ENCODE data around the gene ROBO1. TPM values are rescaled to one million over a fixed set of nuclear protein-coding genes. Genes with fewer than 3 reads are reported as not detected.

Gene ROBO1
- polyA plus RNA-seq, 2 donors: 4.7 to 12.0 TPM

DNA sequence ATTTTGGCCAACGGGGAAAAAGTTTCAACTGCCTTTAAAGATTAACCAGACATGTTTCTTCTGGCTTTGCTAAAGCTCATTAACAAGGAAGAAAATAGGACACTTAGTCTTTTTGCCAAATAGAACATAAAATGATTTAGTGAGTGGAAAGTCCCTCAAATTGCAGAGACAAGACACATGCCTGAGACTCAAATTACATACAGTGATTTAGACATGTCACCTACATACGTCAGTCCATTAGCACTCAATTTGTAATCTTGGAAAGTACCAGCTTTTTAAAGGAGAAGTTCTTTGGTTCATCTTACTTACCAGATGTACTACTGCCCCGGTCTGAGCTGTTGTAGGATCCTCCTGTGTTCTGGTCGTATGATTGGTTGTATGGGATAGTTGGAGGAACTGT, 1134.2 kb downstream of the ROBO1 start:
- no peaks in the 10 kb centered on the region for H3K9me3 ChIP-seq (ENCODE audit: control insufficient read depth in 2 of 2, insufficient read depth in 1 of 2, low read depth in 1 of 2, low read length in 1 of 2)
- no peak overlapping the region for H3K27ac ChIP-seq (ENCODE audit: low read depth in 2 of 2, low read length in 1 of 2)
- 41 to 51% methylated on average over 4 of the region's 4 CpGs for WGBS, 2 donors
- no peaks in the 10 kb centered on the region for H3K36me3 ChIP-seq (ENCODE audit: control insufficient read depth in 2 of 2, insufficient read depth in 2 of 2, low read length in 1 of 2)
- H3K4me1 ChIP-seq (ENCODE audit: control insufficient read depth in 2 of 2, insufficient read depth in 2 of 2, low read length in 1 of 2): no peaks in the 10 kb centered on the region
- H3K27me3 ChIP-seq (ENCODE audit: control insufficient read depth in 1 of 2, insufficient read depth in 2 of 2, low read length in 2 of 2): no peaks in the 10 kb centered on the region
- H3K4me3 ChIP-seq (ENCODE audit: low read depth in 1 of 2, low read length in 2 of 2): no peak overlapping the region

- H3K4me3 ChIP-seq (ENCODE audit: low read depth in 1 of 2, low read length in 2 of 2): no peak overlapping the region
- no peaks in the 10 kb centered on the region for H3K27me3 ChIP-seq (ENCODE audit: control insufficient read depth in 1 of 2, insufficient read depth in 2 of 2, low read length in 2 of 2)
- no peaks in the 10 kb centered on the region for H3K4me1 ChIP-seq (ENCODE audit: control insufficient read depth in 2 of 2, insufficient read depth in 2 of 2, low read length in 1 of 2)
- peak overlapping the region; percentile 45 to 52 for H3K27ac ChIP-seq (ENCODE audit: low read depth in 2 of 2, low read length in 1 of 2)
- WGBS, 2 donors: 41 to 51% methylated on average over 6 of the region's 6 CpGs
- H3K9me3 ChIP-seq (ENCODE audit: control insufficient read depth in 2 of 2, insufficient read depth in 1 of 2, low read depth in 1 of 2, low read length in 1 of 2): no peaks in the 10 kb centered on the region
- H3K36me3 ChIP-seq (ENCODE audit: control insufficient read depth in 2 of 2, insufficient read depth in 2 of 2, low read length in 1 of 2): no peaks in the 10 kb centered on the region
These were observed 1134.8 kb downstream of the ROBO1 start for GRCh38 chr3:78632925-78633553.

DNA sequence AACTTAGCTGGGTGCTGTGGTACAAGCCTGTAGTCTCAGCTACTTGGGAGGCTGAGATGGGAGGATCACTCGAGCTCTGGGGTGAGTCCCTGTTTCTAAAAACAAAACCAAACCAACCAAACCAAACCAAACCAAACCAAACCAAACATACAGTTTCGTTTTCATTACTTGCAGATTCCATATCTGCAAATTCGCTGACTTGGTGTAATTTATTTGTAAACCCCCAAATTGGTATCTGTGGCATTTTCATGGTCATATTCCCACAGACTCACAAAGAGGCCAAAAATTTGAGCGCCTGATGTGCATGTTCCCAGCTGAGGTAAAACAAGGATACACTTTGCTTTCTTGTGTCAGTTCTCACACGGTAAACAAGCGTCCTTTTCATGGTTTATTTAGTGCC, 1138.3 kb downstream of the ROBO1 start:
- no peak overlapping the region for H3K27ac ChIP-seq (ENCODE audit: low read depth in 2 of 2, low read length in 1 of 2)
- WGBS, 2 donors: 84 to 90% methylated on average over 6 of the region's 6 CpGs
- no peaks in the 10 kb centered on the region for H3K27me3 ChIP-seq (ENCODE audit: control insufficient read depth in 1 of 2, insufficient read depth in 2 of 2, low read length in 2 of 2)
- no peak overlapping the region for H3K4me3 ChIP-seq (ENCODE audit: low read depth in 1 of 2, low read length in 2 of 2)
- H3K9me3 ChIP-seq (ENCODE audit: control insufficient read depth in 2 of 2, insufficient read depth in 1 of 2, low read depth in 1 of 2, low read length in 1 of 2): peaks cover 0 to 2% of the 10 kb centered on the region in 2 donors
- no peaks in the 10 kb centered on the region for H3K4me1 ChIP-seq (ENCODE audit: control insufficient read depth in 2 of 2, insufficient read depth in 2 of 2, low read length in 1 of 2)
- H3K36me3 ChIP-seq (ENCODE audit: control insufficient read depth in 2 of 2, insufficient read depth in 2 of 2, low read length in 1 of 2): peaks cover 2 to 3% of the 10 kb centered on the region in 2 donors

DNA sequence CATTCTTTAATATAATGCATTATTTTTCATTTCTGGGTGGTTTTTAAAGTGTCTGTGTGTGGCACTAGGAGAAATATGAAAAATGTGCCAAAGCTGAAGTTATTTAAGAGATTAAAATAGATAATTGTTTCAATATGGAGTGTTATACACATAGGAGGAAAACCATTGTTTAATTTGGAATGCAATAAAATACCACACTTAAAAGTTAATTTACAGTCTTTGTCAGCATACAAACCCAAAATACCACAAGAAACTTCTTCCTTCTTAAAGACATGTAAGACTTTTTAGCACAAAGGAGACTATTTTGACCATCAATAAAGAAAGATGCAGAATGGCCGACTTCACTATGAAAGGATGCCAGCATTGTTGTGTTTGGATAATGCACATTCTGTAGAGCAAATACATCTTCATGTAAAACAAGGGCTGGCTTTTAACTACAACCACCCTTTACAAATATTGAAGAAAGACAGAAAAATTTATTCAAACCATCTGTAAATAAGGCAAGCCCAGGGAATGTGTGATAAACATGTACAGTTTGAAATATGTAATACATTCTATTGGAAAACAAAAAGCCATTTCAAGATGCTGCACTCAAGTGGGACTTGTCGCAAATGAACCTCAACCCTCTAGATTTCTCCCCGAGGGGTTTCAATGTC, 1146.6 kb downstream of the ROBO1 start:
- Histone ChIP-seq H3K9me3 (ENCODE audit: control insufficient read depth in 2 of 2, insufficient read depth in 1 of 2, low read depth in 1 of 2, low read length in 1 of 2) (no peaks in the 10 kb centered on the region), H3K36me3 (ENCODE audit: control insufficient read depth in 2 of 2, insufficient read depth in 2 of 2, low read length in 1 of 2) (peaks cover 0 to 2% of the 10 kb centered on the region in 2 donors), H3K4me3 (ENCODE audit: low read depth in 1 of 2, low read length in 2 of 2) (no peak overlapping the region), H3K27ac (ENCODE audit: low read depth in 2 of 2, low read length in 1 of 2) (no peak overlapping the region), H3K4me1 (ENCODE audit: control insufficient read depth in 2 of 2, insufficient read depth in 2 of 2, low read length in 1 of 2) (no peaks in the 10 kb centered on the region), H3K27me3 (ENCODE audit: control insufficient read depth in 1 of 2, insufficient read depth in 2 of 2, low read length in 2 of 2) (no peaks in the 10 kb centered on the region)
- 84 to 87% methylated on average over 3 of the region's 3 CpGs for WGBS, 2 donors

GRCh38 chr3:78614486-78614885, 1153.3 kb downstream of the ROBO1 start:
- Histone ChIP-seq H3K27ac (ENCODE audit: low read depth in 2 of 2, low read length in 1 of 2) (no peak overlapping the region), H3K4me1 (ENCODE audit: control insufficient read depth in 2 of 2, insufficient read depth in 2 of 2, low read length in 1 of 2) (no peaks in the 10 kb centered on the region), H3K36me3 (ENCODE audit: control insufficient read depth in 2 of 2, insufficient read depth in 2 of 2, low read length in 1 of 2) (peaks cover 0 to 2% of the 10 kb centered on the region in 2 donors), H3K4me3 (ENCODE audit: low read depth in 1 of 2, low read length in 2 of 2) (no peak overlapping the region), H3K9me3 (ENCODE audit: control insufficient read depth in 2 of 2, insufficient read depth in 1 of 2, low read depth in 1 of 2, low read length in 1 of 2) (no peaks in the 10 kb centered on the region), H3K27me3 (ENCODE audit: control insufficient read depth in 1 of 2, insufficient read depth in 2 of 2, low read length in 2 of 2) (no peaks in the 10 kb centered on the region)
- WGBS, 2 donors: 89 to 93% methylated on average over 12 of the region's 12 CpGs

- H3K27me3 ChIP-seq (ENCODE audit: control insufficient read depth in 1 of 2, insufficient read depth in 2 of 2, low read length in 2 of 2): no peaks in the 10 kb centered on the region
- H3K27ac ChIP-seq (ENCODE audit: low read depth in 2 of 2, low read length in 1 of 2): no peak overlapping the region
- H3K9me3 ChIP-seq (ENCODE audit: control insufficient read depth in 2 of 2, insufficient read depth in 1 of 2, low read depth in 1 of 2, low read length in 1 of 2): no peaks in the 10 kb centered on the region
- H3K4me3 ChIP-seq (ENCODE audit: low read depth in 1 of 2, low read length in 2 of 2): no peak overlapping the region
- no peaks in the 10 kb centered on the region for H3K4me1 ChIP-seq (ENCODE audit: control insufficient read depth in 2 of 2, insufficient read depth in 2 of 2, low read length in 1 of 2)
- H3K36me3 ChIP-seq (ENCODE audit: control insufficient read depth in 2 of 2, insufficient read depth in 2 of 2, low read length in 1 of 2): peaks cover 0 to 2% of the 10 kb centered on the region in 2 donors
- 38 to 43% methylated on average over 2 of the region's 2 CpGs for WGBS, 2 donors
These were observed 1154.3 kb downstream of the ROBO1 start for GRCh38 chr3:78613421-78613879.

DNA sequence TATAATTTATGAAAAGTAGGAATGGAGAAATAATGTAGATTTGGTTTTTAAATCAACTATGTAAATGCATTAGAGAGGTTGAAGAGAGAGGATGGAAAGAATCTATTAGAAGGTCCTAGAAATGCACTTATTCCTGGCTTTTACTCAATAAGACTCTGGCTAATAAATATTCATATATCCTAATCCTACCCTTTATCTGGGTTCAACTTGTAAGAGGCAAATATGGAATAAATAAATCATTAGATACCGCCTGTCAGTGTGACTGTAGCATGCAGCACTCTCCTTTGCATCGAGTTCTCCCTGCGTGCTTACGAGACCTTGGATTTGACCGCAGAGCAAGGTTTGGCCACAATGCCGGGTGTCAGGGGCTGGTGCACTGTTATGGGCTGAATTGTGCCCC, 1156.5 kb downstream of the ROBO1 start:
- Histone ChIP-seq H3K9me3 (ENCODE audit: control insufficient read depth in 2 of 2, insufficient read depth in 1 of 2, low read depth in 1 of 2, low read length in 1 of 2) (no peaks in the 10 kb centered on the region), H3K4me1 (ENCODE audit: control insufficient read depth in 2 of 2, insufficient read depth in 2 of 2, low read length in 1 of 2) (no peaks in the 10 kb centered on the region), H3K36me3 (ENCODE audit: control insufficient read depth in 2 of 2, insufficient read depth in 2 of 2, low read length in 1 of 2) (peaks cover 0 to 4% of the 10 kb centered on the region in 2 donors), H3K27ac (ENCODE audit: low read depth in 2 of 2, low read length in 1 of 2) (no peak overlapping the region), H3K27me3 (ENCODE audit: control insufficient read depth in 1 of 2, insufficient read depth in 2 of 2, low read length in 2 of 2) (no peaks in the 10 kb centered on the region), H3K4me3 (ENCODE audit: low read depth in 1 of 2, low read length in 2 of 2) (no peak overlapping the region)
- 95% methylated on average over 6 of the region's 6 CpGs for WGBS, 2 donors

- Histone ChIP-seq H3K4me3 (ENCODE audit: low read depth in 1 of 2, low read length in 2 of 2) (no peak overlapping the region), H3K36me3 (ENCODE audit: control insufficient read depth in 2 of 2, insufficient read depth in 2 of 2, low read length in 1 of 2) (peaks cover 0 to 4% of the 10 kb centered on the region in 2 donors), H3K9me3 (ENCODE audit: control insufficient read depth in 2 of 2, insufficient read depth in 1 of 2, low read depth in 1 of 2, low read length in 1 of 2) (no peaks in the 10 kb centered on the region), H3K27me3 (ENCODE audit: control insufficient read depth in 1 of 2, insufficient read depth in 2 of 2, low read length in 2 of 2) (no peaks in the 10 kb centered on the region), H3K4me1 (ENCODE audit: control insufficient read depth in 2 of 2, insufficient read depth in 2 of 2, low read length in 1 of 2) (no peaks in the 10 kb centered on the region), H3K27ac (ENCODE audit: low read depth in 2 of 2, low read length in 1 of 2) (no peak overlapping the region)
- 51 to 56% methylated on average over 3 of the region's 3 CpGs for WGBS, 2 donors
These were observed 1157.2 kb downstream of the ROBO1 start for GRCh38 chr3:78610462-78611125.

- Histone ChIP-seq H3K9me3 (ENCODE audit: control insufficient read depth in 2 of 2, insufficient read depth in 1 of 2, low read depth in 1 of 2, low read length in 1 of 2) (no peaks in the 10 kb centered on the region), H3K4me3 (ENCODE audit: low read depth in 1 of 2, low read length in 2 of 2) (no peak overlapping the region), H3K36me3 (ENCODE audit: control insufficient read depth in 2 of 2, insufficient read depth in 2 of 2, low read length in 1 of 2) (peaks cover 0 to 4% of the 10 kb centered on the region in 2 donors), H3K27ac (ENCODE audit: low read depth in 2 of 2, low read length in 1 of 2) (no peak overlapping the region), H3K27me3 (ENCODE audit: control insufficient read depth in 1 of 2, insufficient read depth in 2 of 2, low read length in 2 of 2) (no peaks in the 10 kb centered on the region), H3K4me1 (ENCODE audit: control insufficient read depth in 2 of 2, insufficient read depth in 2 of 2, low read length in 1 of 2) (no peaks in the 10 kb centered on the region)
- WGBS, 2 donors: 92 to 95% methylated on average over 7 of the region's 7 CpGs
These were observed 1161.0 kb downstream of the ROBO1 start for GRCh38 chr3:78606756-78607155.

Data from esophagus (tissue), 2 donors.